SK-N-MC (cell line): ENCODE measurements around the gene DNASE2B.

Experiments used
- EZH2 ChIP-seq: fragments of 200-600 bp; sonication (generic); IDR thresholded peaks from one replicate; pipeline ENCODE4 v1.6.1; 2017; ENCODE audit warnings: antibody characterized with exemption
- FOXP2 ChIP-seq: optimal IDR thresholded peaks from 2 replicates; pipeline ENCODE3; 2011; ENCODE audit warnings: mild to moderate bottlenecking, moderate library complexity; ENCODE audit not compliant: insufficient read depth; ENCODE audit errors: extremely low read length, control extremely low read depth
- POLR2AphosphoS5 ChIP-seq: IDR thresholded peaks from 2 replicates; pipeline ENCODE4 v1.6.1; 2012; ENCODE audit warnings: mild to moderate bottlenecking, low read depth, low read length, borderline replicate concordance

DNA sequence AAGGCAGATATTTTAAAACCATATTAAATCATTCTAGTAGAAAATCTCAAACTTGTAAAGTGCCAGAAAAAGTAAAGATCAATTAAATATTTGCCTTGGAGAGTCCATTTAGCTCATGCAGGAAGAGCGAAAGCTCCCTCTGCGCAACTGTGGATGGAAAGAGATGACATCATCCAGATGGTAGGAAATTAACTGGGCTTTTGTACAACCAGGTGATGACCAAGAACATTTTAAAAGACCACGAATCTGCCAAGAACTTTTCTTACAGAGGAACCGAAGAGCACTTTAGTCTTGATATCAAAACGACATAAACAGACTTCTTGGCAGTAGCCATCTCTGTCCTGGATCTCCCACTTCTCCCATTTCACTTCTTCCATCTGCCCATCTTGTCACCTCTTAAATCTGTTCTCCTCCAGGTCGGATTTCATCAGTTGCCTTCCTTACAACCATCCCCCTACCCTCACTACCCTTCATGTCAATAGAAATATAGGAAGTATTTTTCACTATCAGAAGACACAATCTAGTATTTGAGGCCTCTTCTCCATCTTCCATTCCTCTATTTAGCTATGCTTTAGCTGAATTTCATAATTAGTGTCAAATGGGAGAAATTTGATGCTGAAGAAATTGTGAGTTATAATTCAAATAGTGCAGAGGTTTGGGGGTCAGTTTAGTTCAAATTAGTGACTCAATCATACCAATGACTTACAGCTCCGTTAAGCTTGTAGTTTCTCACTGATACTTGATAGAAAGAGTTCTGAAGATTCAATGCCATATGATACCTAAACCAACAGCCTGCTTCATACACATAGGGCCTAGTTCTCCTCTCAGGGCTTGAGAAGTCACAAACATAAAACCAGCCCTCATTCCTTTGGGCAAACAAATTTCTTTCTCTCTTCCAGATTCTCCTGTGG lies 22.0 kb upstream of the DNASE2B start:
- no peak for TF ChIP-seq EZH2
- TF ChIP-seq POLR2AphosphoS5 = no peak
- no peak for TF ChIP-seq FOXP2
